SKM-1 treated with dmso at 0.1 percent for 144 hours (cell line): ENCODE data around the gene DLGAP1.
"Not testable (repeated sequence)": the region's sequence is repeated elsewhere in the genome, so short reads cannot be mapped to it uniquely, and the experiment has no call there.

Experiments used
- DNase-seq: peaks from one replicate; lab custom pipeline; 2025; ENCODE audit not compliant: unreplicated experiment; lab: John Stamatoyannopoulos, UW

The DLGAP1 gene

GRCh38 chr18:4292696-4293095 lies 162.4 kb downstream of the DLGAP1 start:
- no peak for DNase-seq

GRCh38 chr18:4287340-4287739 lies 167.8 kb downstream of the DLGAP1 start:
- not testable (repeated sequence) for DNase-seq

GRCh38 chr18:4286256-4286655 lies 168.9 kb downstream of the DLGAP1 start:
- no peak for DNase-seq

GRCh38 chr18:4285525-4285924 lies 169.6 kb downstream of the DLGAP1 start:
- DNase-seq = no peak

- DNase-seq = no peak
Observed at GRCh38 chr18:4284528-4284927, 170.6 kb downstream of the DLGAP1 start.

GRCh38 chr18:4283746-4284291 lies 171.3 kb downstream of the DLGAP1 start:
- DNase-seq = no peak

GRCh38 chr18:4282954-4283353 lies 172.2 kb downstream of the DLGAP1 start:
- DNase-seq = no peak

GRCh38 chr18:4276953-4277585 lies 178.0 kb downstream of the DLGAP1 start:
- DNase-seq = no peak

GRCh38 chr18:4271952-4272351 lies 183.2 kb downstream of the DLGAP1 start:
- no peak for DNase-seq

- no peak for DNase-seq
Observed at GRCh38 chr18:4270988-4271387, 184.1 kb downstream of the DLGAP1 start.

GRCh38 chr18:4270016-4270415 lies 185.1 kb downstream of the DLGAP1 start:
- DNase-seq = no peak

GRCh38 chr18:4267641-4268040 lies 187.5 kb downstream of the DLGAP1 start:
- DNase-seq = no peak

- DNase-seq = no peak
Observed at GRCh38 chr18:4264347-4264791, 190.7 kb downstream of the DLGAP1 start.

GRCh38 chr18:4260107-4260506 lies 195.0 kb downstream of the DLGAP1 start:
- no peak for DNase-seq

GRCh38 chr18:4256766-4257417 lies 198.2 kb downstream of the DLGAP1 start:
- no peak for DNase-seq

- no peak for DNase-seq
Observed at GRCh38 chr18:4254840-4255239, 200.3 kb downstream of the DLGAP1 start.

GRCh38 chr18:4252829-4253228 lies 202.3 kb downstream of the DLGAP1 start:
- no peak for DNase-seq

- no peak for DNase-seq
Observed at GRCh38 chr18:4251873-4252272, 203.2 kb downstream of the DLGAP1 start.

GRCh38 chr18:4251206-4251605 lies 203.9 kb downstream of the DLGAP1 start:
- no peak for DNase-seq

- DNase-seq = no peak
Observed at GRCh38 chr18:4250141-4250540, 205.0 kb downstream of the DLGAP1 start.

GRCh38 chr18:4248686-4249085 lies 206.4 kb downstream of the DLGAP1 start:
- no peak for DNase-seq

GRCh38 chr18:4246374-4246773 lies 208.7 kb downstream of the DLGAP1 start:
- DNase-seq = no peak

- no peak for DNase-seq
Observed at GRCh38 chr18:4245456-4245855, 209.7 kb downstream of the DLGAP1 start.
